Ovary (tissue), 3 donors: ENCODE measurements around the gene PDK1.

Source experiments
- CTCF ChIP-seq, 3 donors: fragments of 450-650 bp in 2 of 3; fragments of 200-600 bp in 1 of 3; IDR thresholded peaks; one replicate each; pipeline versions ENCODE4 v1.5.1 to v1.8.0; 2016 to 2022; ENCODE audit warnings: antibody characterized with exemption in 3 of 3, mild to moderate bottlenecking in 1 of 3
- EP300 ChIP-seq: sonication (generic); formaldehyde crosslinking; IDR thresholded peaks from one replicate; pipeline ENCODE4 v1.6.1; 2017; ENCODE audit warnings: antibody characterized with exemption
- POLR2A ChIP-seq: fragments of 450-650 bp; IDR thresholded peaks from one replicate; pipeline ENCODE4 v1.6.1; 2017; ENCODE audit warnings: antibody characterized with exemption, mild to moderate bottlenecking, moderate library complexity
- donor health status: DM: no; HTN: no; CAD: no.

GRCh38 chr2:172561270-172561669, 5.4 kb downstream of the PDK1 start:
- TF ChIP-seq CTCF (IDR thresholded peaks at IDR 0.05) (no peak), POLR2A (no peak), EP300 (no peak)
